D721Med (cell line): Measurements from ENCODE around the gene DCP1B.
"Not testable (repeated sequence)": the region's sequence is repeated elsewhere in the genome, so short reads cannot be mapped to it uniquely, and the experiment has no call there.

ENCODE experiments used
- DNase-seq: peaks from one replicate; pipeline ENCODE4 v3.0.0; 2011; ENCODE audit warnings: low spot score; ENCODE audit not compliant: insufficient read length
- FAIRE-seq: peaks from 2 replicates; lab custom pipeline; 2011; peaks lifted over from hg19 to GRCh38; lab: Jason Lieb, UNC
- TF ChIP-seq, protein P1 (sequence below): IDR thresholded peaks from 2 replicates; pipeline ENCODE4 v1.5.1; 2012; ENCODE audit warnings: mild to moderate bottlenecking, control low read depth; ENCODE audit not compliant: insufficient read depth; ENCODE audit errors: missing control alignments

DCP1B gene

DNA sequence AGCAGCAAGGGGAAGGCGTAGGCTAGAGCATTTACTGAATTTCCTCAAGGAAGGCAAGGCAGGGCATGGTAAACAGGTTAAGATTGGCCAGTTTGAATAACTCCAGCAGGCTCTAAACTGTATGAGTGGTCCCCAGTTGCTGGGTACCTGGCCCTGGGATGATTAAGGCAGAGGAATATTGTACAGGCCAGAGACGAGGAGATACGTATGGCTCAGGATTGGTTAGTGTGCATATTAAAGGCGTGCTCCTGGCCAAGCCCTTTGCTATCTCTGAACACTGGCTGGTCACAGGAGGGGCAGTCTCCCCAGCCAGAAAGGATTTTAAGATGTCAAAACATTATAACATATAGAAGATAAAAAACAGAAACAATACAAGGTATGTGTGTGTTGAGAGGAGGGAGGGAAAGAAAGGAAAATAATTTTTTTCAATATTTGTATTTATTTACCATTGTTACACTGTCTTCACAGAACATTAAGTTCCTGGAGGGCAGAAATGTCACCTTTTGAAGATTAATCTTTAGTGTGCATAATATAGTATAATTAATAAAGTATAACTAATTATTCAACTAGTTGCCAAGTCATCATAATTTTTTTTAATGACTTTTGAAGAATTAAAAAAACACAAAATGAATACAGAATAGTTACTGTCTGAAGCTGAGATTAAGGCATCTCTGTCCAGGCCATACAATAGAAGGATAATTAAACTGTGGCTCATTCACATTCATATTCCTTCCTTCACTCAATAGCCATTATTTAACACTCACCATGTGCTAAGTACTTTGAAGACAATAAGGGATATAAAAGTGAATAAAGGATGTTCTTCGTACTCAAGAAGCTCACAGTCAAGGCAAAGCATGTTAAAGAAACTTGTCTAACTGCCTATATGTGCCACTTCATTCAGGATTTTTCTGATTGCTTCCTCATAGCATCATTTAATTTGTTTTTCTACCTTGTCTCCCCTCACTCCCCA is 41.9 kb downstream of the DCP1B start:
- TF ChIP-seq, protein P1, sequence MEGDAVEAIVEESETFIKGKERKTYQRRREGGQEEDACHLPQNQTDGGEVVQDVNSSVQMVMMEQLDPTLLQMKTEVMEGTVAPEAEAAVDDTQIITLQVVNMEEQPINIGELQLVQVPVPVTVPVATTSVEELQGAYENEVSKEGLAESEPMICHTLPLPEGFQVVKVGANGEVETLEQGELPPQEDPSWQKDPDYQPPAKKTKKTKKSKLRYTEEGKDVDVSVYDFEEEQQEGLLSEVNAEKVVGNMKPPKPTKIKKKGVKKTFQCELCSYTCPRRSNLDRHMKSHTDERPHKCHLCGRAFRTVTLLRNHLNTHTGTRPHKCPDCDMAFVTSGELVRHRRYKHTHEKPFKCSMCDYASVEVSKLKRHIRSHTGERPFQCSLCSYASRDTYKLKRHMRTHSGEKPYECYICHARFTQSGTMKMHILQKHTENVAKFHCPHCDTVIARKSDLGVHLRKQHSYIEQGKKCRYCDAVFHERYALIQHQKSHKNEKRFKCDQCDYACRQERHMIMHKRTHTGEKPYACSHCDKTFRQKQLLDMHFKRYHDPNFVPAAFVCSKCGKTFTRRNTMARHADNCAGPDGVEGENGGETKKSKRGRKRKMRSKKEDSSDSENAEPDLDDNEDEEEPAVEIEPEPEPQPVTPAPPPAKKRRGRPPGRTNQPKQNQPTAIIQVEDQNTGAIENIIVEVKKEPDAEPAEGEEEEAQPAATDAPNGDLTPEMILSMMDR, result no peak
- FAIRE-seq, result no peak
- DNase-seq, result no peak

DNA sequence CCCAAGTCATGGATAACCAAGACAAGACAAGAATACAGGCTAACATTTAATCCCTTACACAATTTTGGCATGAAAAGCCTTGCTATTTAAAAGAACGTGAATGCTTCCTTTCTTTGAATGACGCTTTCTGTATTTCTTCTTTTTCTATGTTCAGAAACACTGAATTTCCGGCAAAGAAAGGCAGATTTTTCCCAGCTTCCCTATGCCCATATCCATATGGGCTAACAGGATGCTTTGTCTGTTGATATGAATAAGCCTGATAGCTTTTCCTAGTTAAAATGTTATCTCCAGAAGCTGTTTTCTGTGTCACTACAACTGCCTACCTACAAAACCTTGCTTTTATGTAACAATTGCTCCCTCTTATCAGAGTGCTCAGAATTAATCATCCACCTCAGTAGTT is 47.5 kb downstream of the DCP1B start:
- no peak for DNase-seq
- no peak for FAIRE-seq
- TF ChIP-seq, protein P1, result no peak

DNA sequence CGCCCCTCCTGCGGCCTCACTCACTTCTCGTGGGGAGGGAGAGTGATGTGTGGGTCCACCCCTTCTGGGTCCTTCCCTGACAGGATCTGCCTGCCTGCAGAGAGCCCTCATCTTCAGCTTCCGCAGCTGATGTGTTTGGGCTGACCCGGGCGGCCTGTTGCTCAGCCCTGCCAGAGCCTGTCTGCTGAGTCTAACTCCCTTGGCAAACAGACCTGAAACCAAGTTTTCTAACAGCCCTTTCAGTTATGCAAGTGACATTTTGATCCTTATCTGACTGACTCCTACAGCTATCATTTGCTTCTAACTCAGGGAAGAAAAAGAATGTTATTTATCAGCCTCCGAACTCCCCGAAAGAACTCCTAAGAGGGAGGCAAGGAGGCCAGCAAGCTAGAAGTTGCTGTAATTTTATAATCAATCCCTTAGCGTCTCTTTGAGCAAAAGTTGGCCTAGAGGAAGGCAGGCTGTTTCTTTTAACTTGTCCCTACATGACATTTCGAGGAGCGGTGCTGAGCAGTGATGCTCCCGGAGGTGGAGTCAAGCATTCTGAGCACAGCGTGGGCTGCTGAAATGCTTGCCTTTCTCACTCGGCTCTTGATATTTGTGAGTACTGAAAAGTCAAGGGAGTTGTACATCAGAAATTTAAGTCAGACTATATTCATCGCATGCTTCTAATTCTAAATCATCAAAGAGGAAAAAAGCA is 54.3 kb downstream of the DCP1B start:
- FAIRE-seq, result no peak
- no peak for DNase-seq
- TF ChIP-seq, protein P1, result no peak

DNA sequence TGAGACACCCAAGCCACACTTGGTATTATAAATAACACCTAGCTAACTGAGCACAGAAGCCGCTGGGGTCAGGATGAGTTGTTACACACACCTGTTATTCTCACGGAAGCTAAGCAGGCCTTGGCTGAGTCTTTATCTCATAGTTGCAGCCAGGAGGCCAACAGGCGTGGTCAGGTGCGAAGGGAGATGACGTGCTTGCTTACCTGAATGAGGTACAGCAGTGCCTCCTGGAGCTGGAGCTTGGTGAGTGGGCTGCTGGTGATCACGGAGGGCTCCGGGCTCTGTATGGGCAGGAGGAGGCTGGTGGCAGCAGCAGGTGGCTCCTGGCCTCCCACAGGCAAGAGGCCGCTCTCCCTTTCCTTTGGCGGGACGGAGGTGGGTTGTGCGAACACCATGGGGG is 55.4 kb downstream of the DCP1B start:
- no peak for FAIRE-seq

DNA sequence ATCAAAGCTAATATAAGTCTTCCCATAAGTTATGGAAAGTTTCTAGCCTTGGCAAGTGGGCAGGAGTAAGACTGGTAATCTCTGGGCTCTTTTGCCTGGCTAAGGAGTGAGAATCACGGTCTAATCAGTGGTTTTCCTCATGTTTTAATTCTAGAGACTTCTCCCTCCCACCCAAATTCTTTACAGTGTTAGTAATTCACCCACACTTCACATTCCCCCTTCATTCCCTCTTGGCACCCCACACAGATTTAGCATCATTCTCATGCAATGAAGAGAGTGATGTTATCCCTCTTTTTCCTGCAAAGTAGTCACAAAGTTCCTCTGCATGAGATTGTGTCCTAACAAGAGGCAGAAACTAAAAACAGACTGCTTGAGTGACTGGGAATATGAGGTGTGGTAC is 57.2 kb downstream of the DCP1B start:
- FAIRE-seq, result no peak
- TF ChIP-seq, protein P1, result no peak
- DNase-seq, result no peak

More for the DNA sequence above, 55.4 kb downstream of the DCP1B start:
- TF ChIP-seq, protein P1, result no peak
- no peak for DNase-seq

DNA sequence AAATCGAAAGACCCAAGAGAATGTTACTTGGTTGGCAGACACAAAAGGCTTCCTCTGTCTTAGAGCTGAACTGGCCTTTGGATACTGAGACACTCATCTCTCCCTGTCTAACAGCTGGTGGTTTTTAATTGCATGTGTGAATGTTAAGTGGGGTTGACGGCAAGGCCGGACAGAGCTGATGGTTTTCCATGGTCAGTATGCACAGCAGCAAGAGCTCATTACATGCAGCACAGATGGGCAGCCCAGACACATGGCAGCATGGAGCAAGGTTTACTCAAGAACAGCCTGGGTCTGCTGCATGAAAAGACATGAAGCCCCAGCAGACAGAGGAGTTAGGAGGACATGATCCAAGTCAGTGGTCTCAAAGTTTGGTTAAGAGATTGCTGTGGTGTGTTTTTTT is 58.0 kb downstream of the DCP1B start:
- TF ChIP-seq, protein P1, result no peak
- FAIRE-seq (no peak), DNase-seq (no peak)

DNA sequence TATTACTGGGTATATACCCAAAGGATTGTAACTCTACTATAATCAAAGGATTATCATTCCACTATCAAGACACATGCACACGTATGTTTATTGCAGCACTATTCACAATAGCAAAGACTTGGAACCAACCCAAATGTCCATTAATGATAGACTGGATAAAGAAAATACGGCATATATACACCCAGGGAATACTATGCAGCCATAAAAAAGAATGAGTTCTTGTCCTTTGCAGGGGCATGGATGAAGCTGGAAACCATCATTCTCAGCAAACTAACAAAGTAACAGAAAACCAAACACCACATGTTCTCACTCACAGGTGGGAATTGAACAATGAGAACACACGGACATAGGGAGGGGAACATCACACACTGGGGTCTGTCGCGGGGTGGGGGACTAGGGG is 58.8 kb downstream of the DCP1B start:
- FAIRE-seq, result not testable (repeated sequence)

More for the DNA sequence above, 58.8 kb downstream of the DCP1B start:
- not testable (repeated sequence) for DNase-seq
